Measurements from ENCODE around the gene FLVCR1.

GRCh38 chr1:212945463-212946160, 87.5 kb downstream of the FLVCR1 start:
- TF ChIP-seq CTCF (IDR thresholded peaks at IDR 0.05; ENCODE audit: extremely low read depth in 1 of 2, insufficient read depth in 1 of 2, low read depth in 1 of 2, low read length in 2 of 2), result no peak
- no peak for TF ChIP-seq MAX (IDR thresholded peaks at IDR 0.05; ENCODE audit: insufficient read depth, insufficient read length)
- no peak for TF ChIP-seq POLR2AphosphoS5 (IDR thresholded peaks at IDR 0.05; ENCODE audit: insufficient read depth, low read depth, low read length)
- TF ChIP-seq FOS (IDR thresholded peaks at IDR 0.05; ENCODE audit: borderline replicate concordance, insufficient read depth, low read length), result no peak
- no peak for TF ChIP-seq POLR2A (IDR thresholded peaks at IDR 0.05; ENCODE audit: low read depth, low read length)
- TF ChIP-seq MYC (IDR thresholded peaks at IDR 0.05; ENCODE audit: low read depth, low read length), result no peak
